ENCODE data around the gene ZNF420.

- no peak for TF ChIP-seq POLR2A (IDR thresholded peaks at IDR 0.05)
- TF ChIP-seq, protein P1, sequence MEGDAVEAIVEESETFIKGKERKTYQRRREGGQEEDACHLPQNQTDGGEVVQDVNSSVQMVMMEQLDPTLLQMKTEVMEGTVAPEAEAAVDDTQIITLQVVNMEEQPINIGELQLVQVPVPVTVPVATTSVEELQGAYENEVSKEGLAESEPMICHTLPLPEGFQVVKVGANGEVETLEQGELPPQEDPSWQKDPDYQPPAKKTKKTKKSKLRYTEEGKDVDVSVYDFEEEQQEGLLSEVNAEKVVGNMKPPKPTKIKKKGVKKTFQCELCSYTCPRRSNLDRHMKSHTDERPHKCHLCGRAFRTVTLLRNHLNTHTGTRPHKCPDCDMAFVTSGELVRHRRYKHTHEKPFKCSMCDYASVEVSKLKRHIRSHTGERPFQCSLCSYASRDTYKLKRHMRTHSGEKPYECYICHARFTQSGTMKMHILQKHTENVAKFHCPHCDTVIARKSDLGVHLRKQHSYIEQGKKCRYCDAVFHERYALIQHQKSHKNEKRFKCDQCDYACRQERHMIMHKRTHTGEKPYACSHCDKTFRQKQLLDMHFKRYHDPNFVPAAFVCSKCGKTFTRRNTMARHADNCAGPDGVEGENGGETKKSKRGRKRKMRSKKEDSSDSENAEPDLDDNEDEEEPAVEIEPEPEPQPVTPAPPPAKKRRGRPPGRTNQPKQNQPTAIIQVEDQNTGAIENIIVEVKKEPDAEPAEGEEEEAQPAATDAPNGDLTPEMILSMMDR (IDR thresholded peaks at IDR 0.05), result no peak
Observed at GRCh38 chr19:37055330-37055729, 22.9 kb upstream of the ZNF420 start.

Measured in heart left ventricle (tissue), 13 donors.